Activated CD8-positive, alpha-beta memory T cell treated with anti-CD3 and anti-CD28 coated beads for 36 hours (primary cell): ENCODE results near the gene NEK6. TPM values are rescaled to one million over a fixed set of nuclear protein-coding genes. Genes with fewer than 3 reads are reported as not detected.

Source experiments
- CTCF ChIA-PET: fragments of 350-600 bp; sonication (Branson Sonifier 250); formaldehyde crosslinking; loops from one replicate; lab custom pipeline; 2021; ENCODE audit warnings: antibody characterized with exemption; lab: Charles Lee
- POLR2A ChIA-PET: fragments of 350-600 bp; sonication (Branson Sonifier 250); formaldehyde crosslinking; loops from one replicate; lab custom pipeline; 2021; ENCODE audit warnings: antibody characterized with exemption; lab: Charles Lee
- total RNA-seq, 2 experiments: library from RNA; stranded (reverse); gene quantifications; one replicate each; pipeline ENCODE4 v1.2.3, GENCODE V29; 2021

NEK6 gene
- total RNA-seq, 2 experiments from 2014 or later: 26.5 to 29.4 TPM

DNA sequence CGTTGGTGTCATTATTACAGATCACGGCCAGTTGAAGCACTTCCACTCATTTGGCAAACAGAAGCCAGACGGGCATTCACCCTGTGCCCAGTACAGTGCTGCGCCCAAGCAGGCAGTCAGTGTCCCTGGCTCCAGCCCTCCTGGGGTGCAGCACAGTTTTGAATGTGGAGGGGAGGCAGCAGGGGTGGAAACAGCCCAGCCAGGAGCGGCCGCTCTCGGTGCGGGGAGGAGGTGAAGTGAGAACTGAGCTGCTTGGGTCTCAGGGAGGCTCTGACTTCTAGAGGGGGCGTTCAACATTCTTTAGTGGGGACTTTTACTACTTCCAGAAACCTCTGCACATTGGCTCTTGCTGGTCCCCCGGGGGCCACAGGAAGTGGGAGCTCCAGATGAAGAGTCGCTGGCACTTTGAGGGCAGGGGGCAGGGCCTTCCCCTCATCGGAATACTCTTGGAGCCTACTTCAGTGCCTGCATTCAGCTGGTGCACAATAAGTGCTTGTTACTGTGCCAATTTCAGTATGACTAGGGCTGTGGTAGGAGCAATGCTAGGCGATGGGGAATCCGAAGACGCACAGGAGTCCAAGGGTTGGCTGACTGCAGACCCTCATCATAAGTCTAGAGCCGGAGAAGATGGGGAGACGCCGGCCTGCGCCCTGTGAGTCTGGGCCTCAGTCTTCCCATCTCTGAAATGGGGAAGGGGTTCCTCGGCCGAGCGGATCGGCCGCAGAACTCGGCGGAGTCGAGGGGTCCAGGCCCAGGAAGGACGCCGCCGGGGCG, 492 bp upstream of the NEK6 start:
- ChIA-PET POLR2A (no interaction called here), CTCF (no interaction called here)

DNA sequence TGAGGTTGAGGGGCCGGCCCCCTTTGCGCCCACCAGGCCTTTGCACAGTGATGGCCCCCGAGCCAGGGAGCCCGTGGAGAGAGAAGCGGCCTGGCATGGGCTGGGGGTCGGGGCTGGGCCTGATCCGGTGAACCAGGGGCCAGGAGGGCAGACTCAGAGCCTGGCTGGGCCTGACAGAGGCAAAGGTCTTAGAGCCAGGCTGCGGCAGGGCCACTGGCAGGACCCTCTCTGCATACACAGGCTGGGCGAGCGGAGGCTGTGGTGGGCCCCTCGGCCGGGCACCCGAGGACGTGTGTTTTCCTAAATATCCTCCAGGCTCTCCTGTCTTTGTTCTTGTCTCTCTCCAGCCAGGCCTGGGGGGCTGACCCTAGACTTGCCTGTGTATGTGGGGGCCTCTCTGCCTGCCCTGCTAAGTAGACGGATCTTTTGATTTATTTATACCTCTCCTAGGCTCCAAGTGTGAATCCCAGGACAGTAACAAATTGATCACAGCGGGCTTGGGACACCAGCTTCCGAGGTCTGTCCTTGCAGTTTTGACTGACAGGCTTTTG, 933 bp downstream of the NEK6 start:
- POLR2A ChIA-PET: no interaction called here
- CTCF ChIA-PET: no interaction called here

DNA sequence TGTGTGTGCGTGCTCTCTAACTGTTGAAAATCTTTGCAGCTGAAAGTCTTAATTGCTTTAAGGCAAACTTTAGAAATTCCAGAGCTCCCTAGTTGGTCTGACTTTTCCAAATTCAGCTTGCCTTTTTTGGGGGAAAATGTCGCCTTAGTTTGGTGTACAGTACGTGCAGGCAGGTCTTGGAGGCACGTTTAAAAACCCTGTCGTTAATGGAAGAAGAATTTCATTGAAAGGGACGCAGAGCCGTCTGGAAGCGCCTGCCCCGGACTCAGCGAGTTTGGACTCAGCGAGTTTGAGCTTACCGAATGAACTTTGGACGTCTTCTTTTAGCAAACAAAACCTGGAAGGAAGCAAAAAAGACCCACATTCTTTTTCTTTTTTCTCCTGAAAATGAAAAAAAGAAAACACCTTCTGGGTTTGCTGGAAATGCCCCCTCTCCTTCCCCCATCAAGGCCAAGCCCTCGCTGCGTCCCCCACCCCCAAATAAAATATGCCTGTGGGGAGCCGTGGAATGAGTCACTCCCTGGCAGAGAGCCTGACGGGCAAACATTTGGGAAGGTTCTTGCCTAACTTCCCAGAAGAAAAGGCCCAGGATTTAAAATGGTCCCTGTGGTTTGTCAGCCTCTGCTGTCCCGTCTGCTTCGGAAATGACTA, 1.5 kb downstream of the NEK6 start:
- ChIA-PET POLR2A (interaction anchor here (0.5 kb wide), 1 partner anchor 49 kb away, joined by 3 read pairs; no protein-coding TSS in a partner anchor), CTCF (no interaction called here)

DNA sequence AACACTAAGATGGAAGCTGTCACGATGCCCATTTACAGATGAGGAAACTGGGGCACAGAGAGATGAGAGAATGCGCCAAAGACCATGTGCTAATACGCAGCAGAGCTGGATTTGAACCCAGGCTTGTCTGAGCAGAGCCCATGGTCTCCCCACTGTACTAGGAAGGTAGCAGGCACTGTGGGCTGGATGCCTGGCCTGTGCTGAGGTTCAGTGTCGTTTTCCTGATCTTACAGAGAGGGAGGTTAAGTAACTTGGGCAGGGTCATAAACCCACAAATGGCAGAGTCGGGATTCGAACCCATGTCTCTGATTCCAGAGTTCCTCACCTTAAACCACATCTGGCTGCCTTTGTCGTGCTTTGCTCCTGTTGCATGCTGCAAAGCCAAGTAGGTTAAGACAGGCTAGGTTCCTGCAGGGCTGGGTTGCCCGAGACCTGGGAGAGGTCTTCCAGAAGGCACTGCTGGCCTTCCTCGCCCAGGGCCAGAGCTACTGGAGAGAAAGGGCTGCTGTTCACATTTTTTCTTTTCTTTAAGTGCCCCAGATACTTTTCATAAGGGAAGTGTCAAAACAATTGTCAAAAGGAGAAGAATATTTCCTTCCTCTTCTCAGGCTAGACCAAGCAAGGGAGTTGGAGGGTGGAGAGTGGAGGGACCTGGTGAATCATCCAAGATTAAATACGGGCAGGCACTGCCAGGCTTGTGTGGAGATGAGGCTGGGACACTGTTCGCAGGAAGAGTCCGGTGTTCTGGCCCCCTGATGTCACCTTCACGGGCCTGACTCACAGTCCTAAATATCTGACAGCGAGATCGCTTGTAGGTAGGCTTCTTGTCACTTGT, 3.2 kb downstream of the NEK6 start:
- CTCF ChIA-PET: no interaction called here
- POLR2A ChIA-PET: no interaction called here

DNA sequence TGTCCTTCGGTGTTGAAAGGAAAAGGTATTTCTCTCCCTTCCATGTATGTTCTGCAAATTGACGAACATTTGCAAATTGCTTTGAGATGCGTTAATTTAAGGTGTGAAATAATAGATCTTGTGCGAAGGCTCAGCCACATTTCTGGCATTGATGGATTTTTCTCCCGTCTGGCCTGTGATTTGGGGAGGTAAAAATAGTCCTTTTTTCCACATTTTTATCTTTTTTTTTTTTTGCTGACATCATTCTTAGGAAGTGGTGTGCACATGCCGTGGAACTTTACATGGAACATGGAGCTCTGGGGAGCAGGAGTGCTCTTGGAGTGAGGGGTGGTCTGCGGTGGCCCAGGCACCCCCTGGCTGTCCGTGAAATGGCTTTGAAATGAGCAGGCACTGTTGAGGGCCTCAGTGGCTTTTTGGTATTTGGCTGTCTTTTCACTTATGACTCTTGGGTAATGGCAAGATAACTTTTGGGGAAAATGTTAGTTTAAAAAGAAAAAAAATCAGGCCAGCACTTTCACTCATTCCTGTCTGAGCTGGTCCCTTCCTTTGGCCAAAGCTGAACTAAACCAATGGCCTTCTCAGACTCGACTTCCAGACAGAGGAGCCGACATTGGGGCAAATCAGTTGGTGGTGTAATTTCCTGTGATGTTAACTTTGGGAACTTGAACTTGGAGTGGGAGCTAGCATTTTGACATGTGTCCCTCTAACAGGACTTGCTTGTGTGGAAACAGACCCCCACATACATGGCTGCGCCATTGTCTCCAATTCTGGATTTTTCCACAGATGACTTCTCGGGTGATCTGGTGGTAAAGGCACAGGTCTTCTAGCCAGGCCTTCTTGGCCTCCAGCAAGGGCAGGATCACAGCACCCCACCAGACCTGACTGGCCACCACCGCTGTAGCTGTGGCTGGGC, 4.2 kb downstream of the NEK6 start:
- CTCF ChIA-PET: no interaction called here
- POLR2A ChIA-PET: no interaction called here

DNA sequence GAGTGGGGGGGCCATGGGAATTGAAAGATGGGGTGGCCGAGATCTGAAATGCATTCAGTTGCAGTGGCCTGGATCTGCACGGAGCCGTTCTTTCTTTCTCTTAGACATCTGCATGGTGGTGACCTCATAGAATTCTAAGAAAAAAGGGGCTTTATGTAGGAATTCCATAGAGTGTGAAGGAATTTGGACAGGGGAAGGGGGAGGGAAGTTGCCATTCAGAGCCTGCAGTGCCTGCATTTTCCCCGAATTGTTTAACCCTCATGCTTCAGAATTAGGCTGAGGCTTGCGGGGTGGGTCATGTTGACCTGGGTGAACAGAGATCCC, 4.9 kb downstream of the NEK6 start:
- ChIA-PET POLR2A (no interaction called here), CTCF (no interaction called here)

DNA sequence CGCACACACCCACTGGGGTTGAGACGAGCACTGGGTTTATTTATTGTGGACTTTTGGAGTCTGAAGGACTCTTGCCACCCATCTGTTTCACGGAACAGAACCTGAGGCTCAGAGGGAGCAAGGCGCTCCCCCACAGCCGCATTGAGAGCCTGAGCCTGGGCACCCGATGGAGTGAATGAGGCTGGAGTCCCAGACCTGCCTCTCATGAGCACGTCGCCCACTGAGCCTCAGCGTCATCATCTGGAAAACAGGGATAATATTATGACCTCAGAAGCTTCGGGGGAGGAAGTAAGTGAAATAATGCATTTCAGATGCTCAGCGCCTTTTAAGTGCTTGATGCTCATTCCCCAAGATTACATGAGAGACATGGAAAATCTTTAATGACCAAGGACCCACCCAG, 5.5 kb downstream of the NEK6 start:
- POLR2A ChIA-PET: no interaction called here

DNA sequence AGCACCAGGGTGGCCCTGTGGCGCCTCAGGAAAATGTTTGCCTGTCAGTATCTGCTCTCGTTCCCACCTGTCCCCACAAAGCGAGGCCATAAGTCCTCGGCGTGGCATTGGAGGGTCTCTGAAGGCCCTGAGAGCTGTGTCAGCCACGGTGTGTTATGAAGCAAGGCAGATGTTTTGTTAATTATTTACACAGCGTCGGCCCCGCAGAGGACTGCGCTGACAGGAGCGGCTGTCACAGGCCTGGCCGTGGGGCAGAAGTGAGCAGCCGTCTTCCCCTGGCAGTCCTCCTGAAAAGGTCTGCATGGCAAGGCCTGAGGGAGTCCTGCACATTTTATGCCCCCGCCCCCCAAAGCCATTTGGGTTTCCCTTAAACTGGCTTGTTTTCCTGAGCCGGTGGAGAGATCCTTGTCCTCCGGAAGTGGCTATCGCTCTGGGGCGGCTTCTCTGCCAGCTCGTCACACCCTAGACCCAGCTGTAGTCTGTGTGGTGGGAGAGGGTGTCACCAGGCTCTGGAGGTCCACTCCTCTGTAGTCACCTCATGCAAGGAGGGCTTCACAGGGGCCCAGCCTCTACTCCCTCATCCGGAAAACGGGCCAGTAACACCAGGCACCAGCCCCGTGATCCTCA, 6.2 kb downstream of the NEK6 start:
- ChIA-PET POLR2A (no interaction called here), CTCF (interaction anchor here (0.7 kb wide), 1 partner anchor 133 kb away, joined by 3 read pairs; no protein-coding TSS in a partner anchor)

More for the DNA sequence above, 5.5 kb downstream of the NEK6 start:
- CTCF ChIA-PET: no interaction called here

DNA sequence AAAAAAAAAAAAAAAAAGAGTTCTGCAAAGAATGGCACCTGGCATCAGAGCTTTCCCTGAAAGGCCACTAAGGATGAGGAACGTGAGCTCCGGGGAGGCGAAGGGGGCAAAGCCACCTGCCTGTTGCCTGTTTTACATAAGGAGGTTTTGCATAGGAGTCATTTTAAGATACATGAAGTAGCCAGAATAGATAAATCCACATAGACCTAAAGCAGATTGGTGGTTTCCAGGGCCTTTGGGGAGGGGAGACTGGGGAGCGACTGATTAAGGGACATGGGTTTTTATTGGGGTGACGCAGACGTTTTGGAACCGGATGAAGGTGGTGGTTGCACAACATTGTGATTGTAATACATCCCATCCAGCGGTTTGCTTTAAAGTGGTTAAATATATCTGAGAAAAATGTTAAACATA, 7.1 kb downstream of the NEK6 start:
- POLR2A ChIA-PET: no interaction called here
- CTCF ChIA-PET: interaction anchor here (0.7 kb wide), 1 partner anchor 134 kb away, joined by 3 read pairs; no protein-coding TSS in a partner anchor

DNA sequence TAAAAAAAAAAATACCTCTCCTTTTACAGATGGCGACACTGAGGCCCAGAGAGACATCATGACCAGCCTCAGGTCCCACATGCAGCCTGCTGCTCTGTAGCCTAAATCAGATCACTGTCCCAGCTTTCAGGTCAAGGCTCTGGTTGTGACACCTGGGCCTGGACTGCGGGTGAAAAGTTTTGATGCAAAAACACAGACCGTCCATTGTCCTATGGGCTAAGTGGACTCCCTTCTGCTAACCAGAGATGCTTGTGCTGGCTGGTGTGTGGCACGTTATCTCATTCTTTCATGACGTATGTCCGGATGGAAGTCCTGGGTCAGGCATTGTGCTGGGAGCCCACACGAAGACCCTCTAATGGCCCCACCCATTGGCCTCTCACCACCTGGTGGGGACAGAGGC, 7.8 kb downstream of the NEK6 start:
- POLR2A ChIA-PET: no interaction called here
- CTCF ChIA-PET: no interaction called here

DNA sequence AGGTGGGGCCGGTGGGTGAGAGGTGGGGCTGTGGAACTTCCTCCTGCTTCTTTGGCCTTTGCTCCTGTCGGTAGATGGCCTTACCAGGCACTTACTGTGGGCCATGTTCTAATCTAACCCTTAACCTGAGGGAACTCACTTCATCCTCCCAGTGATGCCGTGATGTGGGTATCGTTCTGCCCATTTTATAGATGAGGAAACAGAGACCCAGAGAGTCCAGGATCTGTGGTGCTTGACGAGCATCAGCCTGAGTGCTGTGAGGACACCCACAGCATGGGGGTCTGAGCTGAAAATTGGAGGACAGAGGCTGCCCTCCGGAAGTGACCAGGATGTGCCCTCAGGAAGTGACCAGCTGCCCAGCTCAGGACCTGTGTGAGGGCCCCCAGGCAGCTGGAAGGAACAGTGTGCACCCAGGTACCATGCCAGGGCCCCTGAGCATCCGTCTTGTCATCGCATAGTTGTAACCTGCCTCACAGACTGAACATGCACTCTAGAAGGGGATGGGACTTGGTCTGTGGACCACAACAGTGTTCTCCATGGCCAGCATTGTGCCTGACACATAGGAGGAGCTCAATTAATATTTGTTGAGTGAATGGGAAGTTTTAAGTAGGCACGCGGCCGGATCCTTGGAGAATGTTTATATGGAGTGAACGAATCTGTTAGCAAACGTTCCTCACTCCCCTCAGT, 8.5 kb downstream of the NEK6 start:
- ChIA-PET POLR2A (no interaction called here), CTCF (no interaction called here)

DNA sequence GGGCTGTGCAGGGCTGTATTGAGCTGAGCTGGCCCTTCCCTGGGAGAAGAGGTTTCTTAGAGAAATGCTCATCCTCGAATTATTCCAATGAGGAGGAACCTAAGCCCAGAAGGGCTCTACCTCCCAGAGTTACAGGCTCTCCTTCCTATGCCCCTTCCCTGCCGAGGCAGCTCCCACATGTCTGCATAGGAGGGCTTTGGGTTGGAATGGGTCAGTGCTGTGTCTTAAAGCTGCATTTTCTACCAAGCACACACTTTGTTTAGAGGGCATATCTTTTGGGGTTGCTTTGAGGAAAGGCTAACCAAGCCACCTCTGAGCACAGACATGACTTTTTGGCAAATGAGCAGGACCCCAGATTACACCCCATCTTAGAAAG, 9.1 kb downstream of the NEK6 start:
- CTCF ChIA-PET: no interaction called here
- POLR2A ChIA-PET: no interaction called here

DNA sequence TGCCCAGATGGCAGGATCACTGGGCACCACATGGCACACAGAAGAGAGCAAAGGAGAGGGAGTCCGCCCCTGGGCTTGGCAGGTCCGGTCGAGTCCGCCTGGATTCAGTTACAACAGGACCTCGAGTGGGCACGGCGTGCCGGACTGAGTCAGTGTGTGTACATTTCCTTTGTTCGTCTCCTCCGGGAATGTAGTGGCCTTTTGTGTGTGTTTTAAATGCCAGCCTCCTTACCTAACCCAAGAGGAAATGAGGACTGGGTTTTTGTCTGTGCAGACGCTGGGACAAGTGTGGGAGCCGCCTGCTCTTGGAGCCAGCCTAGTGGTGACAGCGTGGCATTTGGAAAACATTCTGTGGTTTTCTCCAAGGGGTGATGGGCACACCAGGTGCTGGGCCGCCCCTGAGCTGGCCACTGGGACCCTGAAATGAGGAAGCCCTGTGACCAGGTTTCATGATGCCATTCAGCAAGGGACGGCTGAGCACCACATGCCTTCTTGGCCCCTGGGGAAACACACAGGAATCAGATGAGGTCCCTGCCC, 9.6 kb downstream of the NEK6 start:
- ChIA-PET POLR2A (no interaction called here), CTCF (interaction anchor here (1.1 kb wide), 1 partner anchor 13 kb away, joined by 3 read pairs; no protein-coding TSS in a partner anchor)

DNA sequence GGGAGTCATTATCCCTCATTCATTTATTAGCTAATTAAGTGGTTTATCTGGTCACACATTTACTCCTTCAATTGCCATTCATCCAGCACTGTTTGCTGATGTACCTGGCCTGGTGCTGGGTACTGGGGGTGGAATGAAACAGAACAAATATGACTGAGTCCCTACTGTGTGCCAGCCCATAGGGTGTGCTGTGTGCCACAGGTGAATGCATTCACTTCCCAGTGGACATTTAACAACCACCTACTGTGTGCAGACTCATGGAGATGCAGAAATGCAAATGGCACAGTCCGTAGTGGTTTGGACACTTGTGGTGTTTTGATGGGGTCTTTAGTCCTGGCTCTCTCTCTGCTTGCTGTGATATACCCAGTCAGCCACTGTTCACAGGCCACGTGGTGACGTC, 10.5 kb downstream of the NEK6 start:
- CTCF ChIA-PET: interaction anchor here (1.1 kb wide), 1 partner anchor 14 kb away, joined by 3 read pairs; no protein-coding TSS in a partner anchor
- POLR2A ChIA-PET: no interaction called here

DNA sequence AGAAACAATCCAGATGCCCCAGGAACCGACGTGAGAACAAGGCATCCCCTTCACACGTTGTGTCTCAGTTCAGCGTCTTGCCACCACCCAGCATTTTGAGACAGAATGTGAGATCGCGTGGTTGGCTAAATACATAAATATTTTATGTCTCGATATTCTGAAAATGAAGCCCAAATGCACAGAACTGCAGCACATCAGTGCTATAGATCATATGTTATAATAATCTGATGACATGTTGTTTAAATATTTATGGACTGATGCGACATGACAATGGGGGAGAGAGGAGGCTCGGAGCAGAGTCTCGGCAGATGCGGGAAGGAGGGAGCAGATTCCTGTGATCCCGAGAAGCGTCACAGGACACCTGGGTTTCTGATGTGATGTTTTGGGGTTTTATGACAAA, 10.9 kb downstream of the NEK6 start:
- ChIA-PET POLR2A (no interaction called here), CTCF (interaction anchor here (1.1 kb wide), 1 partner anchor 14 kb away, joined by 3 read pairs; no protein-coding TSS in a partner anchor)

DNA sequence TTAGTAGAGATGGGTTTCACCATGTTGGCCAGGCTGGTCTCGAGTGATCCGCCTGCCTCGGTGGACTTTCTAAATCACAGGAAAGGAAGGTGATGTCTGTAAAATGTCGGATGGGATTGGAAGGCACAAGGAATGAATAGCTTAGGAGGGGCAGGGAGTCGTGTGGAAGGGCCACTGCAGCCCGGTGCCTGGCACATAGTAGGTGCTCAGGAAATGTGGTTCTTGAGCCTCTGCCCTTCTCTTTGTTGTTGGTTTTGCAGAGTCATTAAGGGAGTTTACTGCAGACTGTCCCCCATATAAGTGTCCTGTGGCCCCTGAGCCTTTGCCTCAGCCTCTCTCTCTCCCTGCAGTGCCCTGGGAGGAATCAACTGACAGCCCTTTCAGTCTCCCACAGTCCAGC, 11.8 kb downstream of the NEK6 start:
- CTCF ChIA-PET: no interaction called here
- POLR2A ChIA-PET: no interaction called here

DNA sequence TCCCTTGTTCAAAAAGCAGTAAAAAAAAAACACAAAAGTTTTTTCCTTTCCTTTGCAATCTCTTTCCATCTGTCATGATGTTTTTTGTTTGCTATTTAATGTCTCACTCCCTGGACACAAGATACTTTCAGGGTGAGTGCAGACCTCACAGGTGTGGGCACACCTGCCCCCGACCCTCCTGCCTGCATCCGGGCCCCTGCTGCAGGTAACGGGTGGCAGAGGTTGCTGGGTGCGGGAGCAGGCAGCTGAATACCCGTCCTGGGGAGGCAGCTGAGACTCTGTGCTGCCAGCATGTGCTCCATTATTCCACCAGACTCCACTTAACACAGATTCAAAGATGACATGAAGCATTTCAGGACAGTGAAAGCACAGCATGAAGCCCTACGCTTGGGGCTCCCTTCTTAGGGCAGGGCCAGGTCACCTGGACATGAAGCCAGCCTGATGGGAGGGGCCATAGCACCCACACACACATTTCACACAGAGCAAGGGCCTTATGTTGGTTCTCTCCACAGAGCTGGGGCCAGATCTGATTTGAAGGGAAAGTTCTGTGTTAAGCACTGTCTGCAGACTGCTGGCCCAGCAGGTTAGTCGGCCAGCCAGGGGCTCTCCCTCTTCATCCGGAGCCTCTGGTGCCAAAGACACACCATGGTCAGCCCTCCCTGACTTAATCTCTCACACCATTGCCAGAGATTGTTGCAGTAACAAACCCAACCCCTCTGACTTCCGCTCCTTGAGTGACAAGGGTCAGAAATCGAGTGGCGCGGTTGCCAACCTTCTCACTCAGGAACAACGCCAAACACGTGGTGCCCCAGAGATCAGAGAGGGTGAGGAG, 13.0 kb downstream of the NEK6 start:
- POLR2A ChIA-PET: no interaction called here

More for the DNA sequence above, 13.0 kb downstream of the NEK6 start:
- CTCF ChIA-PET: interaction anchor here (1.0 kb wide), 1 partner anchor 144 kb away, joined by 3 read pairs; no protein-coding TSS in a partner anchor
